SIG-M5 (cell line): ENCODE results near the gene TXNRD3.

ENCODE experiments used
- DNase-seq: peaks from one replicate; lab custom pipeline; 2025; lab: John Stamatoyannopoulos, UW

TXNRD3 gene

GRCh38 chr3:126672340-126672739, 17.4 kb upstream of the TXNRD3 start:
- DNase-seq: no peak

- no peak for DNase-seq
Observed at GRCh38 chr3:126671521-126671920, 16.6 kb upstream of the TXNRD3 start.

GRCh38 chr3:126668450-126669401, 13.8 kb upstream of the TXNRD3 start:
- DNase-seq: no peak

- no peak for DNase-seq
Observed at GRCh38 chr3:126667631-126668449, 12.9 kb upstream of the TXNRD3 start.

GRCh38 chr3:126666658-126667528, 12.0 kb upstream of the TXNRD3 start:
- no peak for DNase-seq

- DNase-seq: no peak
Observed at GRCh38 chr3:126665959-126666657, 11.2 kb upstream of the TXNRD3 start.

GRCh38 chr3:126665221-126665936, 10.5 kb upstream of the TXNRD3 start:
- DNase-seq: no peak

- DNase-seq: no peak
Observed at GRCh38 chr3:126664591-126665214, 9.8 kb upstream of the TXNRD3 start.

- no peak for DNase-seq
Observed at GRCh38 chr3:126663750-126664149, 8.8 kb upstream of the TXNRD3 start.

GRCh38 chr3:126663257-126663656, 8.3 kb upstream of the TXNRD3 start:
- no peak for DNase-seq

- no peak for DNase-seq
Observed at GRCh38 chr3:126661532-126662364, 6.8 kb upstream of the TXNRD3 start.

GRCh38 chr3:126659915-126660886, 5.3 kb upstream of the TXNRD3 start:
- DNase-seq: no peak

GRCh38 chr3:126658584-126658983, 3.7 kb upstream of the TXNRD3 start:
- no peak for DNase-seq

- DNase-seq: no peak
Observed at GRCh38 chr3:126657901-126658300, 3.0 kb upstream of the TXNRD3 start.

- DNase-seq: no peak
Observed at GRCh38 chr3:126656371-126657134, 1.6 kb upstream of the TXNRD3 start.

- no peak for DNase-seq
Observed at GRCh38 chr3:126655887-126656286, 963 bp upstream of the TXNRD3 start.

GRCh38 chr3:126649556-126650092, 5.3 kb downstream of the TXNRD3 start:
- DNase-seq: no peak
